CD4-positive, alpha-beta T cell (primary cell): Measurements from ENCODE around the gene OTUB1. TPM values are rescaled to one million over a fixed set of nuclear protein-coding genes. Genes with fewer than 3 reads are reported as not detected.

Source experiments
- ATAC-seq: fragments of 200-7000 bp; cut with Tn5 transposase; one replicate; pipeline ENCODE4 v1.10.0; 2022; ENCODE audit warnings: mild to moderate bottlenecking; ENCODE audit not compliant: poor library complexity
- CTCF ChIA-PET: fragments of 350-600 bp; sonication (Branson Sonifier 250); formaldehyde crosslinking; loops from one replicate; lab custom pipeline; 2021; ENCODE audit warnings: antibody characterized with exemption, inconsistent platforms; lab: Charles Lee
- POLR2A ChIA-PET: fragments of 350-600 bp; sonication (Branson Sonifier 250); formaldehyde crosslinking; loops from one replicate; lab custom pipeline; 2021; ENCODE audit warnings: antibody characterized with exemption, inconsistent platforms; lab: Charles Lee
- DNase-seq, 14 experiments: peaks; one replicate each; pipeline ENCODE4 v3.0.0-alpha.2; 2013 to 2020; ENCODE audit warnings: mixed read lengths in 2 of 14
- H3K27ac ChIP-seq, 2 donors: one replicate each; pipeline versions ENCODE4 v1.5.1 to v1.7.0; 2013; ENCODE audit warnings: low read length in 2 of 2, low read depth in 1 of 2, mild to moderate bottlenecking in 1 of 2
- H3K27me3 ChIP-seq, 2 experiments: 1 replicate in 1 of 2; 2 replicates in 1 of 2; pipeline versions ENCODE4 v1.6.1 to v1.7.0; 2013; ENCODE audit warnings: low read length in 2 of 2, control low read depth in 1 of 2, mild to moderate bottlenecking in 1 of 2, moderate library complexity in 1 of 2; ENCODE audit not compliant: insufficient read depth in 2 of 2, control insufficient read depth in 1 of 2
- H3K36me3 ChIP-seq: one replicate; pipeline ENCODE4 v1.6.1; 2013; ENCODE audit warnings: low read length, control low read depth; ENCODE audit not compliant: insufficient read depth
- H3K4me1 ChIP-seq: one replicate; pipeline ENCODE4 v1.6.1; 2013; ENCODE audit warnings: low read length, control low read depth; ENCODE audit not compliant: insufficient read depth
- H3K4me3 ChIP-seq: one replicate; pipeline ENCODE4 v1.5.1; 2013; ENCODE audit warnings: mild to moderate bottlenecking, low read length, moderate library complexity
- H3K9me3 ChIP-seq, 2 experiments: 1 replicate in 1 of 2; 2 replicates in 1 of 2; pipeline versions ENCODE4 v1.6.1 to v1.7.0; 2013; ENCODE audit warnings: low read length in 2 of 2, mild to moderate bottlenecking in 2 of 2, control low read depth in 1 of 2, moderate library complexity in 1 of 2; ENCODE audit not compliant: control insufficient read depth in 1 of 2, insufficient read depth in 1 of 2
- H3K27ac Mint-ChIP-seq: one replicate; pipeline ENCODE4 v1.8.0; 2020; ENCODE audit warnings: mixed read lengths
- H3K27me3 Mint-ChIP-seq: one replicate; pipeline ENCODE4 v1.8.0; 2021; ENCODE audit warnings: mixed read lengths
- H3K36me3 Mint-ChIP-seq: one replicate; pipeline ENCODE4 v1.8.0; 2021; ENCODE audit warnings: low read depth, mixed read lengths
- H3K4me1 Mint-ChIP-seq: one replicate; pipeline ENCODE4 v1.8.0; 2021; ENCODE audit warnings: low read depth, mixed read lengths
- H3K4me3 Mint-ChIP-seq: one replicate; pipeline ENCODE4 v1.8.0; 2020; ENCODE audit warnings: mild to moderate bottlenecking, mixed read lengths
- H3K9me3 Mint-ChIP-seq: one replicate; pipeline ENCODE4 v1.8.0; 2020; ENCODE audit warnings: mixed read lengths
- CTCF ChIP-seq: fragments of 200-600 bp; IDR thresholded peaks from one replicate; pipeline ENCODE4 v1.8.0; 2022; ENCODE audit warnings: antibody characterized with exemption, mild to moderate bottlenecking
- intact Hi-C, 2 experiments: fragments of 100-400 bp; cut with DNase I in 1 of 2; cut with micrococcal nuclease in 1 of 2; formaldehyde crosslinking; loops; one replicate each; pipeline versions ENCODE4 v1.15.1 to v1.9.0; 2023 to 2025; cut with DNase I, micrococcal nuclease
- total RNA-seq, 174 experiments: library from RNA in 2 of 174; stranded (reverse) in 2 of 174; gene quantifications; one replicate each; pipeline ENCODE4 v1.2.3 and lab custom pipeline; 2021 to 2026

Gene OTUB1
- total RNA-seq, 2 experiments from 2014 or later, result 57.5 to 60.0 TPM

GRCh38 chr11:64035081-64035524, 48.9 kb downstream of the OTUB1 start:
- H3K27ac Mint-ChIP-seq, result no peak overlapping the region
- peak overlapping the region; percentile 25 for H3K4me3 Mint-ChIP-seq
- H3K27ac ChIP-seq, result no peak overlapping the region
- peaks cover 0 to 14% of the 10 kb centered on the region in 2 experiments for H3K9me3 ChIP-seq
- intact Hi-C loops, result no loop called here
- peaks cover 17% of the 10 kb centered on the region for H3K4me1 ChIP-seq
- ChIA-PET CTCF (no interaction called here), POLR2A (no interaction called here)
- H3K4me3 ChIP-seq, result no peak overlapping the region
- no peaks in the 10 kb centered on the region for H3K36me3 Mint-ChIP-seq
- peaks cover 6% of the 10 kb centered on the region for H3K4me1 Mint-ChIP-seq
- TF ChIP-seq CTCF, result no peak
- H3K9me3 Mint-ChIP-seq, result no peaks in the 10 kb centered on the region
- H3K27me3 Mint-ChIP-seq, result peaks cover 50% of the 10 kb centered on the region
- H3K36me3 ChIP-seq, result no peaks in the 10 kb centered on the region
- ATAC-seq (no peak), DNase-seq (no peak)
- peaks cover 39 to 55% of the 10 kb centered on the region in 2 experiments for H3K27me3 ChIP-seq

- peaks cover 0 to 14% of the 10 kb centered on the region in 2 experiments for H3K9me3 ChIP-seq
- DNase-seq (no peak), ATAC-seq (no peak)
- peak within 1 kb of the TSS; percentile 25 for H3K4me3 Mint-ChIP-seq
- intact Hi-C loops, result no loop called here
- peaks cover 17% of the 10 kb centered on the region for H3K4me1 ChIP-seq
- no peak within 1 kb of the TSS for H3K4me3 ChIP-seq
- no peaks in the 10 kb centered on the region for H3K36me3 ChIP-seq
- no peak within 1 kb of the TSS for H3K27ac Mint-ChIP-seq
- H3K27ac ChIP-seq, result no peak within 1 kb of the TSS
- H3K27me3 ChIP-seq, result peaks cover 36 to 53% of the 10 kb centered on the region in 2 experiments
- ChIA-PET POLR2A (no interaction called here), CTCF (no interaction called here)
- peaks cover 46% of the 10 kb centered on the region for H3K27me3 Mint-ChIP-seq
- H3K4me1 Mint-ChIP-seq, result peaks cover 6% of the 10 kb centered on the region
- H3K9me3 Mint-ChIP-seq, result no peaks in the 10 kb centered on the region
- H3K36me3 Mint-ChIP-seq, result no peaks in the 10 kb centered on the region
- TF ChIP-seq CTCF, result no peak
Observed at GRCh38 chr11:64035576-64035975, 49.3 kb downstream of the OTUB1 start, which contains the start of gene FLRT1. Gene FLRT1 (plus strand): TSS chr11:64035931. CDS start chr11:64116268, 80,337 bp downstream.

GRCh38 chr11:64036087-64037026, 50.1 kb downstream of the OTUB1 start:
- Histone ChIP-seq H3K9me3 (peaks cover 0 to 14% of the 10 kb centered on the region in 2 experiments), H3K27ac (no peak overlapping the region), H3K4me3 (no peak overlapping the region), H3K36me3 (no peaks in the 10 kb centered on the region), H3K4me1 (peaks cover 17% of the 10 kb centered on the region), H3K27me3 (peaks cover 36 to 53% of the 10 kb centered on the region in 2 experiments)
- ChIA-PET CTCF (no interaction called here), POLR2A (no interaction called here)
- H3K36me3 Mint-ChIP-seq, result no peaks in the 10 kb centered on the region
- intact Hi-C loops, result no loop called here
- H3K27ac Mint-ChIP-seq, result no peak overlapping the region
- peaks cover 44% of the 10 kb centered on the region for H3K27me3 Mint-ChIP-seq
- H3K9me3 Mint-ChIP-seq, result no peaks in the 10 kb centered on the region
- ATAC-seq (no peak), DNase-seq (no peak)
- H3K4me1 Mint-ChIP-seq, result peaks cover 6% of the 10 kb centered on the region
- TF ChIP-seq CTCF, result no peak
- no peak overlapping the region for H3K4me3 Mint-ChIP-seq
